Chondrocyte (in vitro differentiated cells): ENCODE measurements around the gene RAB11FIP3. TPM values are rescaled to one million over a fixed set of nuclear protein-coding genes. Genes with fewer than 3 reads are reported as not detected.
A peak's percentile ranks its signal among the peaks of the same experiment; 100 is the strongest.
"Not testable (repeated sequence)": the region's sequence is repeated elsewhere in the genome, so short reads cannot be mapped to it uniquely, and the experiment has no call there.

Experiments used
- DNase-seq: peaks from one replicate; pipeline ENCODE4 v3.0.0; 2021; ENCODE audit warnings: mixed read lengths, low spot score
- H3K27ac Mint-ChIP-seq: one replicate; pipeline ENCODE4 v1.8.0; 2021; ENCODE audit warnings: mild to moderate bottlenecking, moderate library complexity, mixed read lengths; ENCODE audit not compliant: unreplicated experiment
- H3K27me3 Mint-ChIP-seq: 2 replicates; pipeline ENCODE4 v1.8.0; 2021; ENCODE audit warnings: low read depth, mixed read lengths
- H3K36me3 Mint-ChIP-seq: 2 replicates; pipeline ENCODE4 v1.8.0; 2021; ENCODE audit warnings: low read depth, mixed read lengths
- H3K4me1 Mint-ChIP-seq: 2 replicates; pipeline ENCODE4 v1.8.0; 2021; ENCODE audit warnings: low read depth, mild to moderate bottlenecking, mixed read lengths
- H3K4me3 Mint-ChIP-seq: one replicate; pipeline ENCODE4 v1.8.0; 2021; ENCODE audit warnings: mild to moderate bottlenecking, moderate library complexity, mixed read lengths; ENCODE audit not compliant: unreplicated experiment
- H3K9me3 Mint-ChIP-seq: 2 replicates; pipeline ENCODE4 v1.8.0; 2021; ENCODE audit warnings: low read depth, mixed read lengths
- CTCF ChIP-seq: fragments of 200-600 bp; sonication (generic); IDR thresholded peaks from 2 replicates; pipeline ENCODE4 v1.5.0; 2021; ENCODE audit warnings: antibody characterized with exemption, mild to moderate bottlenecking, moderate library complexity
- total RNA-seq: library from RNA; stranded (reverse); gene quantifications from 3 replicates; pipeline ENCODE4 v1.2.1, GENCODE V29; 2021

RAB11FIP3 gene
- total RNA-seq, 1 donor from 2014 or later, result 45.1 TPM

GRCh38 chr16:506246-506546, 80.7 kb downstream of the RAB11FIP3 start:
- TF ChIP-seq CTCF, result no peak
- no peaks in the 10 kb centered on the region for H3K9me3 Mint-ChIP-seq
- no peaks in the 10 kb centered on the region for H3K27me3 Mint-ChIP-seq
- peaks cover 10% of the 10 kb centered on the region for H3K4me1 Mint-ChIP-seq
- H3K27ac Mint-ChIP-seq, result no peak overlapping the region
- no peak for DNase-seq
- H3K36me3 Mint-ChIP-seq, result peaks cover 17% of the 10 kb centered on the region
- H3K4me3 Mint-ChIP-seq, result no peak overlapping the region

GRCh38 chr16:507527-507926, 82.1 kb downstream of the RAB11FIP3 start:
- H3K36me3 Mint-ChIP-seq, result peaks cover 16% of the 10 kb centered on the region
- H3K9me3 Mint-ChIP-seq, H3K4me3 Mint-ChIP-seq, DNase-seq, H3K27ac Mint-ChIP-seq, H3K27me3 Mint-ChIP-seq, H3K4me1 Mint-ChIP-seq: not testable (repeated sequence)

- peaks cover 10% of the 10 kb centered on the region for H3K4me1 Mint-ChIP-seq
- no peak for TF ChIP-seq CTCF
- no peaks in the 10 kb centered on the region for H3K27me3 Mint-ChIP-seq
- no peaks in the 10 kb centered on the region for H3K9me3 Mint-ChIP-seq
- peaks cover 14% of the 10 kb centered on the region for H3K36me3 Mint-ChIP-seq
- DNase-seq, result no peak
- no peak overlapping the region for H3K4me3 Mint-ChIP-seq
- no peak overlapping the region for H3K27ac Mint-ChIP-seq
Observed at GRCh38 chr16:507996-508395, 82.5 kb downstream of the RAB11FIP3 start.

GRCh38 chr16:508884-509736, 83.7 kb downstream of the RAB11FIP3 start:
- Mint-ChIP-seq H3K9me3 (no peaks in the 10 kb centered on the region), H3K27me3 (no peaks in the 10 kb centered on the region), H3K4me1 (peaks cover 10% of the 10 kb centered on the region), H3K27ac (peak overlapping the region; percentile 67), H3K4me3 (no peak overlapping the region), H3K36me3 (peaks cover 14% of the 10 kb centered on the region)
- DNase-seq, result no peak
- no peak for TF ChIP-seq CTCF

- Mint-ChIP-seq H3K4me1 (peaks cover 10% of the 10 kb centered on the region), H3K36me3 (peaks cover 17% of the 10 kb centered on the region), H3K27me3 (no peaks in the 10 kb centered on the region), H3K4me3 (no peak overlapping the region), H3K27ac (no peak overlapping the region), H3K9me3 (no peaks in the 10 kb centered on the region)
- TF ChIP-seq CTCF, result no peak
- peak; percentile 64 for DNase-seq
Observed at GRCh38 chr16:510066-510825, 84.8 kb downstream of the RAB11FIP3 start.
